ENCODE data around the gene TBXAS1. TPM values are rescaled to one million over a fixed set of nuclear protein-coding genes. Genes with fewer than 3 reads are reported as not detected.

The TBXAS1 gene
- total RNA-seq, 2 donors from 2014 or later = 15.7 to 23.7 TPM

DNA sequence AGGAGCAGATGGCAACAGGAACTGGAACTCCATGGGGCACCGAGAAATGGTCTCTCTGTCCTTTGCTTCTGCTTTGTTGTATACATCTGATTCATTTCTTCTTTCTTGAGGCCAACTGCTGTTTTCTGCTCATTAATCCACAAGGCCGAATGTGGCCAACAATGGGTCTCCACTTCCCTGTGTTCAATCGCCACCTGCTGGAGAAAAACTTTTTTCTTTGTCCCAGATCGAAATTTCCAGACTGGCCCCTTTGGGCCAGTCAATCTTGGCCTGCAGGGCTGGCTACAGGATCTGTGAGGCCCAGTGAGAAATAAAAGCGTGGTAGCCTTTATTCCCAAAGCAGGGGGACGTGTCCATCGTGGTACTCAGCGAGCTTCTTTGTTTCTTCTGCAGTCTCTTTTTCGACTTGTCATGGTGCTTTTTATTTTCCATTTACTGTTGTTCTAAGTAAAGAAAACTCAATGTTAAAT is 174.9 kb downstream of the TBXAS1 start:
- DNase-seq (ENCODE audit: low spot score) = peak; percentile 43
- intact Hi-C loops (cut with DNase I) = loop anchor here in 1 of 2 donors (5.0 to 10.0 kb wide), 3 partner anchors 227 to 499 kb away; partner anchors contain the start of gene HIPK2

DNA sequence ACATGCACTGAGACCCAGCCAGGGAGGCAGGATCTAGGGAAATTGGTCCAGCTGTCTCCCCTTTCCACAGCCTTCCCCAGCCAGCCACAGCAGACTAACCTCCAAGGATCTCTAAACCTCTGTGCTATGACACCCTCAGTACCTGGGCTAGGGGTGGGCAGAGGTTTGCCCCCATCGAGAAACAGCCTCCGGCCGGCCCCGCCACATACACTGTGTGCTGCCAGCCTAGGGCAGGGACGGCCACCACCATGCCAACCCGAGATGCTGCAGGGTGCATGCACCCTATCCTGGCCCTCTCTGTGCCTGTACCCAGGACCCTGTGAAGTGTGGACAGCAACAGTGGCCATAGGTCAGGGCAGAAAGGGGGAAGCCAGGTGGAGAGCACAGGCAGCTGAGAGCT is 175.6 kb downstream of the TBXAS1 start:
- peak; percentile 71 for DNase-seq (ENCODE audit: low spot score)
- intact Hi-C loops (cut with DNase I) = loop anchor here in 1 of 2 donors (5.0 to 10.0 kb wide), 3 partner anchors 227 to 500 kb away; partner anchors contain the start of gene HIPK2

DNA sequence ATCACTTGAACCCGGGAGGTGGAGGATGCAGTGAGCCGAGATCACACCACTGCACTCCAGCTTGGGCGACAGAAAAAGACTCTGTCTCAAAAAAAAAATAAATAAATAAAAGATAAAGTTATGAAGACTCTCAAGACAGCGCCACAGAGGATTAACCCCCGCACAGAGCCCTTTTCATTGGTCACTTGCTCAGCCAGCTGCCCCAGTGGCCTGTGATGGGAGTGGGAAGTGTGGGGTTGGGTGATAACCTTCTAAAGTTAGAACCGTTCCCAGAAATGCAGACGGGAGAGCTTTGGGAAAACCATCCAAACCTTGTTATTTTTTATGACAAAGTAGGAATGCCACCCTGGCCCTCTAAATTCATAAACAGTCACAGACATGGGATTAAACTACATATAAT is 176.3 kb downstream of the TBXAS1 start:
- intact Hi-C loops (cut with DNase I) = loop anchor here in 1 of 2 donors (10.0 kb wide), 1 partner anchor 501 kb away; no protein-coding TSS in a partner anchor
- peak; percentile 25 for DNase-seq (ENCODE audit: low spot score)

DNA sequence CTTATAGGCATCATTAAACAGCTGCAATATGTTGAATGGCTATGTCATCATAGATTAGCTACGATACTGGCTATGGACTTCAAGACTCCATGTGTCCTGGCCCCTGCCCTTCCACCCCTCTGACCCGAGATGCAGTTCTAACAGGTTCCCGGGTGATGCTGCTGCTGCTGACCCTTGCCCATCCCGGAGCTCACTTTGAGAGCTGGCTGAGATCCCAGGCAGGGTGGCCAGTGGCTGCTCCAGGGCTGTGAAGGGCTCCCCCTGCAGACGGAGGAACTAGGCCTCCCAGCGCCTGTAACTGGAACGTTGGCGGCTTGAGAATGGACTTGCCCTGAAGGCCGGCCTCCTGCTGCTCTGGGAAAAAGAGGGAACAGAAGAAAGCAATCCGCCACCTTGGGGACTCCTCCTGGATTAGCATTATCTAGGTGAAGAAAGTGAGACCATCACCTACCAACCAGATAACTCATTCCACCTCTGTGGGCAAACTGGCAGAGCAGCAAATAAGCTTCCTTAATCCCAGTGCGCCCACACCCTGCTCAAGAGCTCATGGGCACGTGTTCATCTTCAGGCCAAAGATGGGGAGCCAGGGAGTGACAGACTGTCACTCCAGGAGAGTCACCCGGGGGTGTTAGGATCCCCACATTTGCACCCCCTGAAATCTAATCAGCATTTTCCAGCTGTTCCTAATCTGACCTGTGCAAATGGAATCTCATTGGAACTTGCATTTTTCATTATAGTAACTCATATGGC is 176.9 kb downstream of the TBXAS1 start:
- intact Hi-C loops (cut with DNase I) = loop anchor here in 1 of 2 donors (10.0 kb wide), 1 partner anchor 501 kb away; no protein-coding TSS in a partner anchor
- DNase-seq (ENCODE audit: low spot score) = peak; percentile 81

DNA sequence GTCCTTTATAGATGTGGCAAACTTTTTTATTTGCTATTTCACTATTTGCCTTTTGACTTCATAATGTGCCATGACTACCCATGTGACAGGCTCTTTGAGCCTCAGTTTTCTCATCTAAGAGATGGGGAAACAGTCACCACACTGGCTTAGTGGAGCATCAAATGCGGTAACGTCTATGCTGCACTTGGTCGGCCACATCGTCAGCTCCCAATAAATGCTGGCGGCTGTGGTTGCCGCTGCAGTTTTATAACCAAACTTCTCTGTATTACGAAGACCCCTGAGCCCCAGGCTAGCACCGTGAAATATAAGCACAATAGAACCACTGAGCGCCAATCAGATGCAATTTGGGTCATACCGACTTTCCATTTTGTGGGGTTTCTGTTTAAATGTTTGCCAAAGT is 177.5 kb downstream of the TBXAS1 start:
- DNase-seq (ENCODE audit: low spot score) = peak; percentile 56
- intact Hi-C loops (cut with DNase I) = loop anchor here in 1 of 2 donors (10.0 kb wide), 1 partner anchor 502 kb away; no protein-coding TSS in a partner anchor

DNA sequence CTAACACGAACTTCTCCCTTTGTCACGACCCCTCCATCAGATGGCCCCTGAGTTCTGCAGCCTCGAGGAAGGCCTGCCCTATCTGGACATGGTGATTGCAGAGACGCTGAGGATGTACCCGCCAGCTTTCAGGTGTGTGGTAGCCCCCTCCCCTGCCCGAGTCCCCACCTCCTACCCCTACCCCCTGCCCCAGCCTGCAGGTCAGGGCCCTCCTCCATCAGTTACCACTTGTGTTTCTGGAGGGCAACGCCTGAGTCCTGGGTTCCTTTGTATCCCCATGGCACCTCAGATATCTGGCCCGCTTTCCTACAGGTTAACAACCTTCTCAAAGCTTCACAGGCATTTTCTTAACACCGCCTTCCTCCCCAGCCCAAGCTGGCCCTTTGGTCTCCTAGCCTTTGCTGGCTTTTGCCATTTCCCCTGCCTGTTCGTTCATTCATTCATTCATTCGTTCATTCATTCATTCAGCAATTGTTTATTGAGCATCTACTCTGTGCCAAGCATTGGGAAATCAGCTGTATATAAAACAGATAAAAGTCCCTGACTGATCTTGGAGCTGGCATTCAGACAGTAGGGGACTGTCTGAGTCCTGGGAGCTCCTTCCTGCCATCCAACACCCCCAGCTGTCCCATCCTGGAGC is 178.1 kb downstream of the TBXAS1 start:
- DNase-seq (ENCODE audit: low spot score) = peak; percentile 47

DNA sequence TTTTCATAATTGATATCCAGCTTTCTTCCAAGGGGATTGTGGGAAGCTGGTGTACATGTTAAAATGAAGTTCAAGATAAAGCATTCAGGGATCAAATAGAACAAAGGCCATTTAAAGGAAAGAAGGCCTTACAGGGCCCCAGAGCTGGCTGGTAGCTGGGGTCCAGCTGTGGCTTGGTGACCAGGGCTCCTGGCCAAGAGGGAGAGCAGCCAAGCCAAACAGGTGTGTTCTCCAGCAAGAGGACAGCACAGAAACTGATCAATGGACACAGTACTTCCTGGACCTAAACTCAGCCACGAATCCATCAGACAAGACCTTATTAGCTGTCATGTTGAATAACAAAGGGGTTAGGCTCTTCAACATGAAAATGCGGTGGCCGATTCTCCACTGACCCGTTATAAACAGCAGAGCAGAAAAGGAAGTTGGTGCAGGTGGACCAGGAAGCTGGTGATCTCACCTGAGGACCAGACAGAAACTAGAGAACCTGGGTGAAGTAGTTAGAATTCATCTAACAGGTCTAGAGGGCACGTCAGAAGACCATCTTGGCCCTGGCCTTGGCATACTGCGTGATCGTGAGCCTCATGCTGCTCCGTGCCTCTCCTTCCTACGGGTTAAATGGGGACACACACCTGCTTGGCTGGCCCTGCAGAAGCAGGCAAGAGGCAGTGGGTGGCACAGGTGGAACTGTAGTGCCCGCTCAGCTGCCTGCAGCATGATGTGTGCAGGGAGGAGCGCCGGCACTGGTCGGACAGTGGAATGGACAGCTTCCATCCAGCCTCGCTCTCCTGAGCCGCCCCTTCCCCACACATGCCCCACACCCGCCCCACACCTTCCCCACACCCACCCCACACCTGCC is 179.9 kb downstream of the TBXAS1 start:
- DNase-seq (ENCODE audit: low spot score) = peak; percentile 59
- intact Hi-C loops (cut with DNase I) = loop anchor here in 1 of 2 donors (10.0 kb wide), 1 partner anchor 504 kb away; no protein-coding TSS in a partner anchor

More for the DNA sequence above, 178.1 kb downstream of the TBXAS1 start:
- intact Hi-C loops (cut with DNase I) = loop anchor here in 1 of 2 donors (10.0 kb wide), 1 partner anchor 502 kb away; no protein-coding TSS in a partner anchor

DNA sequence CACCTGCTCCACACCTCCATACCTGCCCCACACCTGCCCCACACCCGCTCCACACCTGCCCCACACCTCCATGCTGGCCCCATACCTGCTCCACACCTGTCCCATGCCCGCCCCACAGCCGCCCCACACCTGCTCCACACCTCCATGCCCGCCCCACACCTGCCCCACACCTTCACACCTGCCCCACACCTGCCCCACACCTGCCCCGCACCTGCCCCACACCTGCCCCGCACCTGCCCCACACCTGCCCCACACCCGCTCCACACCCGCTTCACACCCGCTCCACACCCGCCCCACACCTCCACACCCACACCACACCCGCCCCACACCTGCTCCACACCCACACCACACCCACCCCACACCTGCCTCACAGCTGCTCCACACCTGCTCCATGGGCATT is 180.7 kb downstream of the TBXAS1 start:
- peak; percentile 46 for DNase-seq (ENCODE audit: low spot score)
- intact Hi-C loops (cut with DNase I) = loop anchor here in 1 of 2 donors (10.0 kb wide), 1 partner anchor 505 kb away; no protein-coding TSS in a partner anchor

DNA sequence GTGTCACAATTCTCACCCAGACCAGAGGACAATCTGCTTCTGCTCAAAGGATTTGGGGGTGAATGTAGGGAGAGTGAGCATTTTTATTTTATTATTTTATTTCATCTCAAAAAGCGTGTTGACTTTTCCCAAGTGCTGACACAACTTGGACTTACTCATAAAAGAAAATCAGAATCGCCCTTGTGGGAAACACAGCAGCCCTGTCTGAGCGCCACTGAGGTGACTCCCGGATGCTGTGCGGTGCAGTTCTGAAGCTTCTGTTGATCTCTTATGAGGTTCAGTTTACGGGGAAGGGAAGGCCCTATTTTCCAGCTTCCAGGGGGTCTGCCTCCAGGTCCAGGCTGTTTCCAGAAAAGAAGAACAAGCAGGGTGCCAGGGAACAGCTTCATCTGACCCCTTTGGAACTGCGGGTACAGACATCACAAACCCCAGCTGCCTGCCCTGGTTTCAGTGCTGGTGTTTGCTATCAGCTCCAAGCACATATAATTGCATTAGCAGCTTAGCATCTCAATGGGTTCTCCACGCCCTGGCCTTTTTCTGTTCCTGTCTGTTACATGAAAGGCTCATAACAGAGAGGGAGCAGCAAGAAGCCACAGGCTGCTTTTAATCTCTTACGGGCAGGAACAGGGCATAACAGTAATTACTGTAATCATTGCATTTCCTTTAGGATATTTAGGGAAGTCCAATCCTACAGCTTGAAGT is 181.3 kb downstream of the TBXAS1 start:
- intact Hi-C loops (cut with DNase I) = no loop called here
- DNase-seq (ENCODE audit: low spot score) = no peak

DNA sequence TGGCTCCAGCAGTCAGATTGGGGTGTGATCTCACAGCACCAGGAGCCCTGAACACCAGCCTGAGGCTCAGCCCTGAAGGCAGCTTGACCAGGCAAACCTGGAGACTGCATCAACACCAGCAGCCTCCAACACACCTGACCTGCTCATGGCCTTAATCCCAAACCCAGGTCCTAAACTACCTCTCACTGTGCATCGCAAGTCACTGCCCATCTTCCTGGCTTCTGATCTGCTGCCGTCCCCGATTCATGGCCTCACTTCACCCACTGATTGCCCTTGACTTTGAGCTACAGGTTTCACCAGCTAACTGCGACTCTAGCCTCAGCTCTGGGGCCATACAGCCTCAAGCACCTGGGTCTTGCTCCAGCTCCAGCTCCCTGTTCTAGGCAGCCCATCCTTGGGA is 184.6 kb downstream of the TBXAS1 start:
- intact Hi-C loops (cut with DNase I) = no loop called here
- no peak for DNase-seq (ENCODE audit: low spot score)

DNA sequence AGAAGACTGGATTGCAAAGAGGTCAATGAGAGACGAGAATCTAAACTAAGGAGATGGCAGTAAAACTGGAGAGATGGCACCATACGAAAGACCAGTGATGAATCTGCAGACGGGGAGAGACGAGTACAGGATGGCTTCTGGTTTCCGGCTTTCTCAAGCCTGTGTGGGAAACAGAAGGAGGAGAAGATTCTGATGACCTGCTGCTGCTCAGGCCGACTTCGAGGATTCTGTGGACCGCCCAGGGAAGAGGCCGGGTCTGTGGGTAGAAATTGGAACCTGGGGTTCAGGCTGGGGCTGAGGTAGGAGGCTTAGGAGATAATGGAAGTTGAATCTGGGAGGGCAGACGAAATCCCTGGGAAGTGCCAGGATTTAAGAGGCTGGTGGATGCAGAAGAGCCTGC is 185.1 kb downstream of the TBXAS1 start:
- intact Hi-C loops (cut with DNase I) = no loop called here
- no peak for DNase-seq (ENCODE audit: low spot score)

DNA sequence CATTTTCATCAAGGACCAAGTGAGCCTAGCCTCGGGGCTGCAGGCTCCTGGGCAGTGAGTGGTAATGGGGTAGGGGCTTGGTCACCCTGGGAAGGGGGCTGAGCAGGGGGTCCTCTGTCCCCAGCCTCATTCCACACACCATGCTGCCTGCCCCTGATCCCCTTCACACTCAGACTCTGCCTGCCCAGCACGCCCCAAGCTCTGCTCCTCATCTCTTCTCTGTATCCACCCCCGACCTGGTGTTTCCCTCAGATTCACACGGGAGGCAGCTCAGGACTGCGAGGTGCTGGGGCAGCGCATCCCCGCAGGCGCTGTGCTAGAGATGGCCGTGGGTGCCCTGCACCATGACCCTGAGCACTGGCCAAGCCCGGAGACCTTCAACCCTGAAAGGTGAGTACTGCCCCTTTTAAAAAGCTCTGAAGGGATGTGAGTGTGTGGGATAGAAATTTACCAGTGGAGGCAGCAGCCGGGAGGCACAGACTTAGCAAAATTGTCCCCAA is 186.5 kb downstream of the TBXAS1 start:
- DNase-seq (ENCODE audit: low spot score) = no peak
- intact Hi-C loops (cut with DNase I) = no loop called here

DNA sequence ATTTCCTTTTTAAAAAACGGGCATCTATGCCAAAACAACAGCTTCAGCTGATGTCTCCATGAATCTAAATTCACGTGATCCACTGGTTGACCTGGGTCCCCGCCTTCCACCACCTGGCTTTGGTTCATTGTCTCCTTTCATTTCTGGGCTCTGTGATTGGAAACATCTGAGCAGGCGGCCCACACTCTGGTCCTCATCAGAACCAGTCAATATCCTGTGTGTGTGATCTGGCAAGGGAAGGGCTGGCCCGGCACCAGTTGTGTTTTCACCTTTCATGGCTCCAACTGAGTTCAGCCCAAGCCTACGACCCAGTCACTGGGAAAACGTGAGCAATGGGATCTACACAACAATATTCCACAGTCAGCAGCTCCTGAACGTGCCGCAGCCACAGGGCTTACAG is 187.5 kb downstream of the TBXAS1 start:
- intact Hi-C loops (cut with DNase I) = no loop called here
- DNase-seq (ENCODE audit: low spot score) = no peak

DNA sequence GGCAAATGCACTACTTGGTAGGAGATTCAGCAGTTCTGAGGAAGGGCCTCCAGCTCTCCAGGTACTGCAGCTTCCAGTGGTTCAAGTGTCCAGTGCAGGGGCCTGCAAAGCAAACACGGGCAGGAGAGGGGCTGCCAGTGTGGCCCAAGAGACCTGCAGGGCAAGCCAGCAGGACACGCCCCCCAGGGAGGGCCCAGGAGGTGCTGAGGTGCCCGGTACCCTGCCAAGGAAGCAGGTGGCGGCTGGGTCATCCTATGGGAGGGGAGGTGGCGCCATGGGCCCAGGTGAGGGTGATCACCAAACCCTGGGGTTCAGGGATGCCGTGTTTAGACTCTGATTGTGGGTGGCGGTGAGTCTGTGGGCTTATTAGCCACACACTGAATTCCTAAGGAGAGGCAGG is 188.0 kb downstream of the TBXAS1 start:
- no peak for DNase-seq (ENCODE audit: low spot score)
- intact Hi-C loops (cut with DNase I) = no loop called here

DNA sequence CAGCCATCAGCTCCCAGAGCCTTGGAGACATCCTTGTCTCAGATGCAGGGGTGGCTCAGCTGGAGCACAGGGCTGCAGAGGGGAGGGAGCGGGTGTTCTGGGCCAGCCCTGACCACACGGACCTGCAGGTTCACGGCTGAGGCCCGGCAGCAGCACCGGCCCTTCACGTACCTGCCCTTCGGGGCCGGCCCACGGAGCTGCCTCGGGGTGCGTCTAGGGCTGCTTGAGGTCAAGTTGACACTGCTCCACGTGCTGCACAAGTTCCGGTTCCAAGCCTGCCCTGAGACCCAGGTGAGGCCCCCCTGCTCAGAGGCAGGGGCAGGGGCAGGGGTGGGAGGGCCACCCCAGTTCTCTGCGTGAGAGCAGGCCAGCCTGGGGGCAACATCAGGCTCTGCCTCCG is 188.5 kb downstream of the TBXAS1 start:
- no peak for DNase-seq (ENCODE audit: low spot score)
- intact Hi-C loops (cut with DNase I) = no loop called here

DNA sequence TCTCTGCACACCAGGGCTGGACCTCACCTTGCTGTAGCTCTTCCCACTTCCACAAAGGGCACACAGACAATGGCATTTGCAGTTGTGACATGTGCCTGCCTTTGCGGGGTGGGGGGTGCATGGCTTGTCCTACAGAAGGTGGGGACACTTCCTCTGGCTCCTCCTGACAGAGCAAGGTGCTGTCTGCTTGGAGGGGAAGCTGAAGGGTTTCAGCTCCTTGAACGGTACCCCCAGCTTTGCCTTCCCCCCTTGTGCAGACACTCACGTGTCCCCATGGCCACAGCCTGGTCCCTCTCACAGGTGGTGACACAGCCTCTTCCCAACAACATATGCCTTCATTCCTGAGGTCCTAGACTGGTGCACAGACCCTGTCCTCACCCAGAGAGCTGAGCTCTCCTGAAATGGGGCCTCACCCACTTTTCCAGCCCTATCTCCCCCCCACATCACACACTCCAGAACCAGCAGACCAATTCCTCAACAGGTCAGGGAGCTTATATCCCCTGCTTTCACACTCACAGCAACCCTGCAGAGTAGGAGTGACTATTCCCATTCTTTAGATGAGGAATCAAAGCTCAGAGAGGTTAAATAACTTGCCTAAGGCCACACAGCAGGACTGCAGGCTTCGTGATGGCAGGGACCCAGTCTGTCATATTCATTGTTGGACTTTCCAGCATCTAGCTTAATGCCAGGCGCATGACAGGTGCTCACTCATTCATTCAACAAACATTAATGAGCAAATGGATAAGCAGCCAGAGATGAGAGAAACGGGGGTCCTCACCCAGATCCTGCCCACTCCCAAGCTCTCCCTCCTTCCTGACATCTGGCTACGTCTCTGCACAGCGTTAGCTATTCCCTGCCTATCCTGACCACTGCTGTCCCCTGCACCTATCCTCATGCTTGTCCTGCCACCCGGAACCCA is 189.3 kb downstream of the TBXAS1 start:
- intact Hi-C loops (cut with DNase I) = no loop called here
- no peak for DNase-seq (ENCODE audit: low spot score)

DNA sequence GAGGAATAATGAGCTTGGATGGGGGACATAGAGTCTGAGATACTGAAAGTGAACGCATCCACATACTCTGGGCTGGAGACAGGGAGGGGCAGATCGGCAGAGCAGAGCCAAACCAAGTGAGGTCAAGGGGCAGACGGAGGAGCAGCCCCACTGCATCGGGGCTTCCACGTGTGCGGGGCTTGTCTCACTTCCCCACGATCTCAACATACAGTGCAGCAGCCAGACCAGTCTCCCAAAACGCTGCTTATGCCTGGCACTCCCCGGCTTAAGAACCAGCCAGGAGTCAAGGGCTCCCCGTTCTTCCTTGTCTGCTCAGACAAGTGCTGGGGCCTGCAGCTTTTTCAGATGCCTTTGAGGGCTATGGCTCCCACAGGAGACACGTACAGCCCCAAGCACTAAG is 190.1 kb downstream of the TBXAS1 start:
- intact Hi-C loops (cut with DNase I) = no loop called here
- DNase-seq (ENCODE audit: low spot score) = no peak

Measured in posterior vena cava (tissue), 2 donors.